Measurements from ENCODE around the gene RALGAPA1.

Gene RALGAPA1

GRCh38 chr14:35754671-35755070 is 54.4 kb downstream of the RALGAPA1 start:
- Histone ChIP-seq H3K9me3 (ENCODE audit: low read length) (no peaks in the 10 kb centered on the region), H3K4me1 (ENCODE audit: insufficient read depth, low read length, severe bottlenecking) (no peaks in the 10 kb centered on the region), H3K36me3 (ENCODE audit: insufficient read depth, low read length) (peaks cover 23% of the 10 kb centered on the region; the same call in 1 of the 2 replicates), H3K9ac (ENCODE audit: low read length) (no peak overlapping the region), H3K9me2 (ENCODE audit: low read depth, low read length) (no peaks in the 10 kb centered on the region), H3K4me2 (ENCODE audit: low read length) (no peak overlapping the region), H3K27ac (ENCODE audit: low read depth, low read length, poor library complexity, severe bottlenecking) (no peak overlapping the region), H2AFZ (ENCODE audit: low read length) (no peak overlapping the region), H3K27me3 (ENCODE audit: insufficient read depth, low read length) (no peaks in the 10 kb centered on the region), H3F3A (ENCODE audit: insufficient read depth, low read length) (no peaks in the 10 kb centered on the region; the same call in 1 of the 2 replicates), H3K79me2 (ENCODE audit: insufficient read depth, low read length) (no peaks in the 10 kb centered on the region), H3K4me3 (ENCODE audit: low read depth, low read length, poor library complexity, severe bottlenecking) (no peak overlapping the region), H4K20me1 (ENCODE audit: insufficient read depth, low read length) (no peaks in the 10 kb centered on the region)
- TF ChIP-seq CTCF (IDR thresholded peaks at IDR 0.05; ENCODE audit: low read length): no peak
- no peak for TF ChIP-seq EZH2 (IDR thresholded peaks at IDR 0.05; ENCODE audit: borderline replicate concordance, low read length)

- TF ChIP-seq CTCF (IDR thresholded peaks at IDR 0.05; ENCODE audit: low read length): no peak
Observed at GRCh38 chr14:35752380-35752779, 56.7 kb downstream of the RALGAPA1 start.

GRCh38 chr14:35750202-35750904 is 58.7 kb downstream of the RALGAPA1 start:
- Histone ChIP-seq H3K4me1 (ENCODE audit: insufficient read depth, low read length, severe bottlenecking) (no peaks in the 10 kb centered on the region), H2AFZ (ENCODE audit: low read length) (no peak overlapping the region), H3F3A (ENCODE audit: insufficient read depth, low read length) (no peaks in the 10 kb centered on the region), H3K4me3 (ENCODE audit: low read depth, low read length, poor library complexity, severe bottlenecking) (no peak overlapping the region), H3K79me2 (ENCODE audit: insufficient read depth, low read length) (no peaks in the 10 kb centered on the region), H3K36me3 (ENCODE audit: insufficient read depth, low read length) (peaks cover 26% of the 10 kb centered on the region; the same call in 1 of the 2 replicates), H3K4me2 (ENCODE audit: low read length) (no peak overlapping the region), H4K20me1 (ENCODE audit: insufficient read depth, low read length) (no peaks in the 10 kb centered on the region), H3K27ac (ENCODE audit: low read depth, low read length, poor library complexity, severe bottlenecking) (no peak overlapping the region), H3K9me2 (ENCODE audit: low read depth, low read length) (no peaks in the 10 kb centered on the region), H3K9ac (ENCODE audit: low read length) (no peak overlapping the region), H3K27me3 (ENCODE audit: insufficient read depth, low read length) (no peaks in the 10 kb centered on the region), H3K9me3 (ENCODE audit: low read length) (no peaks in the 10 kb centered on the region)
- no peak for TF ChIP-seq EZH2 (IDR thresholded peaks at IDR 0.05; ENCODE audit: borderline replicate concordance, low read length)
- no peak for TF ChIP-seq CTCF (IDR thresholded peaks at IDR 0.05; ENCODE audit: low read length)

More at GRCh38 chr14:35752380-35752779, 56.7 kb downstream of the RALGAPA1 start:
- H3K9me2 ChIP-seq (ENCODE audit: low read depth, low read length): no peaks in the 10 kb centered on the region
- no peaks in the 10 kb centered on the region for H3K4me1 ChIP-seq (ENCODE audit: insufficient read depth, low read length, severe bottlenecking)
- H3K4me2 ChIP-seq (ENCODE audit: low read length): no peak overlapping the region
- H3K4me3 ChIP-seq (ENCODE audit: low read depth, low read length, poor library complexity, severe bottlenecking): no peak overlapping the region
- no peaks in the 10 kb centered on the region for H3K27me3 ChIP-seq (ENCODE audit: insufficient read depth, low read length)
- H3K79me2 ChIP-seq (ENCODE audit: insufficient read depth, low read length): no peaks in the 10 kb centered on the region
- no peak overlapping the region for H2AFZ ChIP-seq (ENCODE audit: low read length)
- no peak overlapping the region for H3K9ac ChIP-seq (ENCODE audit: low read length)
- H3K9me3 ChIP-seq (ENCODE audit: low read length): no peaks in the 10 kb centered on the region
- no peaks in the 10 kb centered on the region for H4K20me1 ChIP-seq (ENCODE audit: insufficient read depth, low read length)
- no peak overlapping the region for H3K27ac ChIP-seq (ENCODE audit: low read depth, low read length, poor library complexity, severe bottlenecking)
- H3K36me3 ChIP-seq (ENCODE audit: insufficient read depth, low read length): peaks cover 24% of the 10 kb centered on the region; the same call in 1 of the 2 replicates
- no peaks in the 10 kb centered on the region for H3F3A ChIP-seq (ENCODE audit: insufficient read depth, low read length)
